SH-SY5Y (cell line): ENCODE data around the gene CRYAB.

Experiments used
- GATA2 ChIP-seq: IDR thresholded peaks from 2 replicates; pipeline ENCODE4 v1.6.1; 2011; ENCODE audit warnings: mild to moderate bottlenecking, low read depth, low read length
- GATA3 ChIP-seq: IDR thresholded peaks from 2 replicates; pipeline ENCODE4 v1.6.1; 2011; ENCODE audit warnings: low read depth, mild to moderate bottlenecking, low read length, moderate library complexity

GRCh38 chr11:111946499-111946898, 34.9 kb upstream of the CRYAB start:
- TF ChIP-seq GATA2 (no peak), GATA3 (no peak)
